ENCODE measurements around the gene SLC66A2.

SLC66A2 gene

DNA sequence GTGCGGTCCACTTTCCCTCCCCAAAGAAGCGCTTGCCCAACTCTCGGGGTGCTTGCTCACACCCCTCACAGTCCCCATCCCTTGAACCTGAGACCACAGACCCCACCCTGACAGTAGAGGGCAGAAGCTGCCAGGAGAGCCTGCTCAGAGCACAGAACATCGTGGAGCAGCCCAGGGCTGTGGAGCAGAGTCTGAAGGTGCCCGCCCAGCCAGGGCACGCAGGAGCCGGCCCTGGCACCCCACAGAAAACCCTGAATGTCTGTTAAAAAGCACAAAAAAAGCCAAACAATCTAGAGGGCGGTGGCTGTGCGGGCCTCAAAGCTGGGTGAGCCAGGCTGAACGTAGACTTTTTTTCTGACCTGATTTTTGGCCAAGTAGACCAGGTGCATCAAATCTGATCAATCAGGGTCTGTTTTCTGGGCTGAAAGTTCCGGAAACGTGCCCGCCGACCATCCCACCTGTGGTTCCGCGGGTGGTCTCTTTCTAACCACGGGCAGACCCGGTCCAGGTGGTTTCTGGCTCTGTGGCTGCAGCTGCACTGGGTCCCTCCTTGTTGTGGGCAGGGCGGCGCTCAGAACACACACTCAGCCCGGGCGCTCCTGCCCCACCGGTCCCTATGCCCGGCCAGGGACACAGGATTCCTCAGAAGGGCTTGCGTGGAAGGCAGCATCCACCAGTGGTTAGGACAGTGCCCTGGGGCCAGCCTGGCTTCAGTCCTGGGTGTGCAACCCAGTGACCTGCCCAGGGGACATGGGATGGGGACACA lies 66.3 kb downstream of the SLC66A2 start:
- H3K9me3 ChIP-seq (ENCODE audit: control insufficient read depth, low read length): no peaks in the 10 kb centered on the region

DNA sequence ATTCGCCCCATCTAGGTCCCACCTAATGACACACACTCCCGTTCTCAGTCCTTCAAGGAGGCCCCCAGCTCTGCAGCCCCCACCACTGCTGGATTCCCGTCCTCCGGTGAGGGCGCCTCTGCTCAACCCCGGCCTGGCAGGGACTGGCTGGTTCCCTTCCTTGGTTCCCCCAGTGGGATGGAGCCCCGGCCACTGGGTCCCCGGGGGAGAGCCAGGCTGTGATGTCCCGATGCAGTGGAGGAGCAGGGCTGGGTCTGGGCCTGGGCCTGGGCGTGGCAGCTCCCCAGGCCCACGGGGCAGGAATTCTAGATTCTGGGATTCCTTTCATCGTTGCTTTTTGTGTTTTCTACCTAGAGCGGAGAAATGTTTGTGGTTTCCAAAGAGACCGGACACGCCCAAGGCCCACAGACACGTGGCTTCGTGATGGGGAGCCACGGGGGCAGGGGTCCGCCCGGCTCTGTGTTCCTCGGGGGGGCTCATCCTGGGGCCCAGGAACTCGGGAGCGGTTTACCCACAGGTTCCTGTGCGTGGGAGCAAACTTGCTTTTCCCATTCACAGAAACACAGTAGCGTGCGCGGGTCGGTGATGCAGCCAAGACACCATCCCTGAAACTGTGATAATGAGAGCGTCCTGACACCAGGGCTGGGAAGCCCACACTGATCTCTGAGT lies 67.0 kb downstream of the SLC66A2 start:
- no peak for TF ChIP-seq CTCF (IDR thresholded peaks at IDR 0.05)
- H3K9ac ChIP-seq: no peak overlapping the region
- no peaks in the 10 kb centered on the region for H3K36me3 ChIP-seq (ENCODE audit: control insufficient read depth, insufficient read depth, low read length)
- H3K27me3 ChIP-seq (ENCODE audit: control insufficient read depth, insufficient read depth, low read length): no peaks in the 10 kb centered on the region
- no peaks in the 10 kb centered on the region for H3K79me2 ChIP-seq
- H2AFZ ChIP-seq: no peak overlapping the region
- H3K4me2 ChIP-seq (ENCODE audit: low read length): no peak overlapping the region
- H3K9me3 ChIP-seq (ENCODE audit: control insufficient read depth, low read length): no peaks in the 10 kb centered on the region
- no peaks in the 10 kb centered on the region for H3K4me1 ChIP-seq
- H3K27ac ChIP-seq: no peak overlapping the region
- H3K4me3 ChIP-seq (ENCODE audit: low read depth, low read length): no peak overlapping the region

More for the DNA sequence above, 66.3 kb downstream of the SLC66A2 start:
- Histone ChIP-seq H3K4me3 (ENCODE audit: low read depth, low read length) (no peak overlapping the region), H3K9ac (no peak overlapping the region), H3K27ac (no peak overlapping the region), H3K4me2 (ENCODE audit: low read length) (no peak overlapping the region), H2AFZ (no peak overlapping the region), H3K36me3 (ENCODE audit: control insufficient read depth, insufficient read depth, low read length) (no peaks in the 10 kb centered on the region), H3K4me1 (no peaks in the 10 kb centered on the region), H3K79me2 (no peaks in the 10 kb centered on the region), H3K27me3 (ENCODE audit: control insufficient read depth, insufficient read depth, low read length) (no peaks in the 10 kb centered on the region)
- no peak for TF ChIP-seq CTCF (IDR thresholded peaks at IDR 0.05)

- H3K79me2 ChIP-seq: no peaks in the 10 kb centered on the region
- H3K4me1 ChIP-seq: no peaks in the 10 kb centered on the region
- TF ChIP-seq CTCF (IDR thresholded peaks at IDR 0.05): no peak
- H3K9ac ChIP-seq: no peak overlapping the region
- no peak overlapping the region for H2AFZ ChIP-seq
- H3K4me2 ChIP-seq (ENCODE audit: low read length): no peak overlapping the region
- H3K4me3 ChIP-seq (ENCODE audit: low read depth, low read length): no peak overlapping the region
- H3K27me3 ChIP-seq (ENCODE audit: control insufficient read depth, insufficient read depth, low read length): no peaks in the 10 kb centered on the region
- no peaks in the 10 kb centered on the region for H3K36me3 ChIP-seq (ENCODE audit: control insufficient read depth, insufficient read depth, low read length)
- no peaks in the 10 kb centered on the region for H3K9me3 ChIP-seq (ENCODE audit: control insufficient read depth, low read length)
- no peak overlapping the region for H3K27ac ChIP-seq
Measured at GRCh38 chr18:79883461-79884293, 67.8 kb downstream of the SLC66A2 start.

GRCh38 chr18:79882522-79883241 lies 68.8 kb downstream of the SLC66A2 start:
- H3K4me1 ChIP-seq: no peaks in the 10 kb centered on the region
- TF ChIP-seq CTCF (IDR thresholded peaks at IDR 0.05): no peak
- no peaks in the 10 kb centered on the region for H3K79me2 ChIP-seq
- no peak overlapping the region for H3K4me2 ChIP-seq (ENCODE audit: low read length)
- H3K36me3 ChIP-seq (ENCODE audit: control insufficient read depth, insufficient read depth, low read length): no peaks in the 10 kb centered on the region
- no peak overlapping the region for H2AFZ ChIP-seq
- no peaks in the 10 kb centered on the region for H3K27me3 ChIP-seq (ENCODE audit: control insufficient read depth, insufficient read depth, low read length)
- no peak overlapping the region for H3K9ac ChIP-seq
- H3K27ac ChIP-seq: no peak overlapping the region
- H3K4me3 ChIP-seq (ENCODE audit: low read depth, low read length): no peak overlapping the region
- H3K9me3 ChIP-seq (ENCODE audit: control insufficient read depth, low read length): no peaks in the 10 kb centered on the region

Measured in parathyroid adenoma (tissue), 2 donors.